ENCODE results near the gene C2CD4D.

DNA sequence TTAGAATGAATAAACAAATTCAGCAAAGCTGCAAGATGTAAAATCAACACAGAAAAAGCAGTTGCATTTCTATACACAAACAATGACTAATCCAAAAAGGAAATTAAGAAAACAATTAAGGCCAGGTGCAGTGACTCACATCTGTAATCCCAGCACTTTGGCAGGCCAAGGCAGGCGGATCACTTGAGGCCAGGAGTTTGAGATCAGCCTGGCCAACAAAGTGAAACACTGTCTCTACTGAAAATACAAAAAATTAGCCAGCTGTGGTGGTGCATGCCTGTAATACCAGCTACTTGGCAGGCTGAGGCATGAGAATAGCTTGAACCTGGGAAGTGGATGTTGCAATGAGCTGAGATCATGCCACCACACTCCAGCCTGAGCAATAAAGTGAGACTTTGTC is 47.4 kb upstream of the C2CD4D start:
- TF ChIP-seq, protein P1, sequence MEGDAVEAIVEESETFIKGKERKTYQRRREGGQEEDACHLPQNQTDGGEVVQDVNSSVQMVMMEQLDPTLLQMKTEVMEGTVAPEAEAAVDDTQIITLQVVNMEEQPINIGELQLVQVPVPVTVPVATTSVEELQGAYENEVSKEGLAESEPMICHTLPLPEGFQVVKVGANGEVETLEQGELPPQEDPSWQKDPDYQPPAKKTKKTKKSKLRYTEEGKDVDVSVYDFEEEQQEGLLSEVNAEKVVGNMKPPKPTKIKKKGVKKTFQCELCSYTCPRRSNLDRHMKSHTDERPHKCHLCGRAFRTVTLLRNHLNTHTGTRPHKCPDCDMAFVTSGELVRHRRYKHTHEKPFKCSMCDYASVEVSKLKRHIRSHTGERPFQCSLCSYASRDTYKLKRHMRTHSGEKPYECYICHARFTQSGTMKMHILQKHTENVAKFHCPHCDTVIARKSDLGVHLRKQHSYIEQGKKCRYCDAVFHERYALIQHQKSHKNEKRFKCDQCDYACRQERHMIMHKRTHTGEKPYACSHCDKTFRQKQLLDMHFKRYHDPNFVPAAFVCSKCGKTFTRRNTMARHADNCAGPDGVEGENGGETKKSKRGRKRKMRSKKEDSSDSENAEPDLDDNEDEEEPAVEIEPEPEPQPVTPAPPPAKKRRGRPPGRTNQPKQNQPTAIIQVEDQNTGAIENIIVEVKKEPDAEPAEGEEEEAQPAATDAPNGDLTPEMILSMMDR (IDR thresholded peaks at IDR 0.05), result no peak
- TF ChIP-seq EZH2 (IDR thresholded peaks at IDR 0.05; ENCODE audit: borderline replicate concordance, insufficient read depth, low read depth, low read length, poor library complexity, severe bottlenecking), result no peak
